GM12865 (cell line): ENCODE results near the gene SUV39H2.
A peak's percentile ranks its signal among the peaks of the same experiment; 100 is the strongest.
"Not testable (repeated sequence)": the region's sequence is repeated elsewhere in the genome, so short reads cannot be mapped to it uniquely, and the experiment has no call there.

Experiments
- DNase-seq: peaks from one replicate; pipeline ENCODE4 v3.0.0; 2010; ENCODE audit warnings: low read depth
- H3K4me3 ChIP-seq: 2 replicates; pipeline ENCODE4 v1.5.1; 2011; ENCODE audit warnings: mild to moderate bottlenecking, low read depth, low read length, control low read depth
- CTCF ChIP-seq: IDR thresholded peaks from 2 replicates; pipeline ENCODE4 v1.5.1; 2011; ENCODE audit warnings: low read length, control low read depth, low read depth, inconsistent platforms; ENCODE audit not compliant: insufficient read depth; ENCODE audit errors: missing control alignments

Gene SUV39H2

GRCh38 chr10:14891151-14891550 is 12.5 kb downstream of the SUV39H2 start:
- no peak for DNase-seq
- TF ChIP-seq CTCF: no peak
- H3K4me3 ChIP-seq: no peak overlapping the region

- DNase-seq: peak; percentile 48
- peak; percentile 52 for TF ChIP-seq CTCF
- H3K4me3 ChIP-seq: no peak overlapping the region
These were observed 25.7 kb downstream of the SUV39H2 start for GRCh38 chr10:14904316-14904732.

- no peak for TF ChIP-seq CTCF
- no peak for DNase-seq
- no peak overlapping the region for H3K4me3 ChIP-seq
These were observed 26.2 kb downstream of the SUV39H2 start for GRCh38 chr10:14904864-14905263.

- no peak for DNase-seq
- no peak for TF ChIP-seq CTCF
These were observed 27.2 kb downstream of the SUV39H2 start for GRCh38 chr10:14905890-14906289.

GRCh38 chr10:14906765-14907164 is 28.1 kb downstream of the SUV39H2 start:
- no peak for DNase-seq
- H3K4me3 ChIP-seq: no peak overlapping the region
- TF ChIP-seq CTCF: no peak

More at GRCh38 chr10:14905890-14906289, 27.2 kb downstream of the SUV39H2 start:
- H3K4me3 ChIP-seq: no peak overlapping the region

GRCh38 chr10:14907591-14907990 is 28.9 kb downstream of the SUV39H2 start:
- not testable (repeated sequence) for DNase-seq, H3K4me3 ChIP-seq

GRCh38 chr10:14909101-14909500 is 30.4 kb downstream of the SUV39H2 start:
- H3K4me3 ChIP-seq: no peak overlapping the region
- TF ChIP-seq CTCF: no peak
- DNase-seq: no peak
